Fibroblast of lung (primary cell): ENCODE results near the gene CFAP161. TPM values are rescaled to one million over a fixed set of nuclear protein-coding genes. Genes with fewer than 3 reads are reported as not detected.

Experiments used
- DNase-seq, 2 donors: peaks; one replicate each; pipeline versions ENCODE4 v3.0.0 to v3.0.0-alpha.2; 2010; ENCODE audit warnings: low read depth in 2 of 2
- H2AFZ ChIP-seq: 2 replicates; pipeline ENCODE4 v1.5.1; 2012; ENCODE audit warnings: low read length, control low read depth, inconsistent platforms
- H3K27ac ChIP-seq: 2 replicates; pipeline ENCODE4 v1.5.1; 2011; ENCODE audit warnings: low read length, control low read depth; ENCODE audit not compliant: insufficient read depth
- H3K27me3 ChIP-seq: 2 replicates; pipeline ENCODE4 v1.5.1; 2011; ENCODE audit warnings: mild to moderate bottlenecking, low read length; ENCODE audit not compliant: control insufficient read depth, insufficient read depth
- H3K36me3 ChIP-seq: 2 replicates; pipeline ENCODE4 v1.5.1; 2011; ENCODE audit warnings: low read length; ENCODE audit not compliant: control insufficient read depth, insufficient read depth
- H3K4me1 ChIP-seq: 2 replicates; pipeline ENCODE4 v1.5.1; 2011; ENCODE audit warnings: low read length; ENCODE audit not compliant: control insufficient read depth, insufficient read depth; ENCODE audit errors: extremely low read depth
- H3K4me2 ChIP-seq: 2 replicates; pipeline ENCODE4 v1.5.1; 2011; ENCODE audit warnings: low read length, control low read depth; ENCODE audit not compliant: insufficient read depth; ENCODE audit errors: extremely low read depth
- H3K4me3 ChIP-seq, 4 experiments: fragments of 200-600 bp in 1 of 4; sonication (generic) in 1 of 4; replicated peaks in 1 of 4; 2 replicates each; pipeline ENCODE4 v1.5.1; 2011 to 2016; ENCODE audit warnings: low read length in 4 of 4, low read depth in 3 of 4, mild to moderate bottlenecking in 3 of 4, control low read depth in 2 of 4, inconsistent platforms in 1 of 4, mixed read lengths in 1 of 4; ENCODE audit not compliant: insufficient read depth in 1 of 4; ENCODE audit errors: control extremely low read depth in 1 of 4
- H3K79me2 ChIP-seq: 2 replicates; pipeline ENCODE4 v1.5.1; 2012; ENCODE audit warnings: mild to moderate bottlenecking, low read length, inconsistent platforms; ENCODE audit not compliant: control insufficient read depth, insufficient read depth
- H3K9ac ChIP-seq: 2 replicates; pipeline ENCODE4 v1.5.1; 2011; ENCODE audit warnings: mild to moderate bottlenecking, low read length, control low read depth; ENCODE audit not compliant: insufficient read depth
- H3K9me3 ChIP-seq: 2 replicates; pipeline ENCODE4 v1.5.1; 2012; ENCODE audit warnings: low read depth, low read length; ENCODE audit not compliant: control insufficient read depth, insufficient read depth
- H4K20me1 ChIP-seq: 2 replicates; pipeline ENCODE4 v1.5.1; 2011; ENCODE audit warnings: low read length; ENCODE audit not compliant: control insufficient read depth, insufficient read depth; ENCODE audit errors: extremely low read depth
- EZH2 ChIP-seq: IDR thresholded peaks from 2 replicates; pipeline ENCODE4 v1.5.1; 2012; ENCODE audit warnings: low read length, control low read depth, mild to moderate bottlenecking; ENCODE audit errors: missing control alignments
- polyA plus RNA-seq, 2 donors: library from polyadenylated mRNA; depleted of rRNA in 1 of 2; stranded (reverse) in 1 of 2; unstranded in 1 of 2; fragments of >200 nt; gene quantifications; 2 replicates each; pipeline ENCODE4 v1.2.1, GENCODE V29; 2011 to 2012; ENCODE audit warnings: missing spikeins in 1 of 2
- total RNA-seq: library from RNA; depleted of rRNA; stranded (reverse); fragments of >200 nt; gene quantifications from 2 replicates; pipeline ENCODE4 v1.2.1, GENCODE V29; 2014
- TF ChIP-seq, protein P1 (sequence below), 2 donors: IDR thresholded peaks in 1 of 2; conservative IDR thresholded peaks in 1 of 2; 1 replicate in 1 of 2; 2 replicates in 1 of 2; pipeline ENCODE4 v1.5.1; 2011 to 2012; ENCODE audit warnings: low read length in 2 of 2, control low read depth in 1 of 2, inconsistent platforms in 1 of 2, low read depth in 1 of 2, mild to moderate bottlenecking in 1 of 2

CFAP161 gene
- total and polyA plus RNA-seq, 2 donors (not counting 1 experiment from before 2014, with no cell fraction given), result 0.17 TPM; not detected in 1

DNA sequence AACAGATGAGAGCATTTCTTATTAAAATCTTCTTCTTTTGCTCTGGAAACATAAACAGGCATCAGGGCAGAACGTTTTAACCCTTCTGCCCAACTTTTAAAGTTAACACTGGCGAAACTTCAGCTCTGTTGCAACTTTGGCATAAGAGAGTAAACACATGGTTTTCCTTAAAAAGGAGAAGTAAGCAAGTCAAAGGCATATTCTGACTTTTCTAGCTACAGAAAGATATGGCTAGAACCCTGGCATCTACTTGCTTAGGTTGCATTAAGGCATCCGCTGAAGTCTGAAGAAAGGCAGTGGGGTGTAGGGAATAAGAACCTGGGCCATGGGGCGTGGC is 49.3 kb downstream of the CFAP161 start:
- Histone ChIP-seq H3K9ac (no peak overlapping the region), H3K27ac (peak overlapping the region; percentile 6), H3K9me3 (no peaks in the 10 kb centered on the region), H3K4me1 (peaks cover 18% of the 10 kb centered on the region), H3K79me2 (no peaks in the 10 kb centered on the region), H4K20me1 (no peaks in the 10 kb centered on the region), H2AFZ (no peak overlapping the region), H3K4me3 (peak overlapping the region in 3 of 4 experiments; percentile 39 to 64 (median 60)), H3K4me2 (peak overlapping the region; percentile 73), H3K27me3 (no peaks in the 10 kb centered on the region), H3K36me3 (no peaks in the 10 kb centered on the region)
- DNase-seq, result peak in 1 of 2 donors; percentile 40
- TF ChIP-seq, protein P1, sequence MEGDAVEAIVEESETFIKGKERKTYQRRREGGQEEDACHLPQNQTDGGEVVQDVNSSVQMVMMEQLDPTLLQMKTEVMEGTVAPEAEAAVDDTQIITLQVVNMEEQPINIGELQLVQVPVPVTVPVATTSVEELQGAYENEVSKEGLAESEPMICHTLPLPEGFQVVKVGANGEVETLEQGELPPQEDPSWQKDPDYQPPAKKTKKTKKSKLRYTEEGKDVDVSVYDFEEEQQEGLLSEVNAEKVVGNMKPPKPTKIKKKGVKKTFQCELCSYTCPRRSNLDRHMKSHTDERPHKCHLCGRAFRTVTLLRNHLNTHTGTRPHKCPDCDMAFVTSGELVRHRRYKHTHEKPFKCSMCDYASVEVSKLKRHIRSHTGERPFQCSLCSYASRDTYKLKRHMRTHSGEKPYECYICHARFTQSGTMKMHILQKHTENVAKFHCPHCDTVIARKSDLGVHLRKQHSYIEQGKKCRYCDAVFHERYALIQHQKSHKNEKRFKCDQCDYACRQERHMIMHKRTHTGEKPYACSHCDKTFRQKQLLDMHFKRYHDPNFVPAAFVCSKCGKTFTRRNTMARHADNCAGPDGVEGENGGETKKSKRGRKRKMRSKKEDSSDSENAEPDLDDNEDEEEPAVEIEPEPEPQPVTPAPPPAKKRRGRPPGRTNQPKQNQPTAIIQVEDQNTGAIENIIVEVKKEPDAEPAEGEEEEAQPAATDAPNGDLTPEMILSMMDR (conservative IDR thresholded peaks at IDR 0.05 in 1 of 2, IDR thresholded peaks at IDR 0.05 in 1 of 2; ENCODE audit: low read depth in 1 of 2, low read length in 2 of 2), result no peak
- TF ChIP-seq EZH2, result no peak

DNA sequence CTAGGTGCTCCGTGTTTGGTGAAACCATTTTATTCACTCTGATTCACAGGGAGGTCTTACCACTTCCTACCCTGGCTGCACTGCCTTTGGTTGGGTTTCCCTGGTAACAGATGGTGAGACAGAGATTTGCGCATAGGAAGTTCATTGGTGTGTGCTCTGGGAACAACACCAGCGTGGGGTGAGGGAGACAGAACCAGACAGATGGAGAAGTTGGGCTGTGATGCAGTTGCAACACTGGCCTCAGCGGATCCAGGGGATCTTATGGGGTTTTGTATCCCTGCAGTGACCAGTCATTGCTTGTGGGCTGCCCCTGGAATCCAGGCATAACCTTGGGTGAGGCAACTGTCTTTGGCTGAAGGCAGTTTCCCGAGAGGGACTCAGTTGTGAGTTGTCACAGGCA is 50.1 kb downstream of the CFAP161 start:
- Histone ChIP-seq H3K36me3 (no peaks in the 10 kb centered on the region), H3K27ac (peak overlapping the region; percentile 6), H3K79me2 (no peaks in the 10 kb centered on the region), H4K20me1 (no peaks in the 10 kb centered on the region), H2AFZ (no peak overlapping the region), H3K4me1 (peaks cover 20% of the 10 kb centered on the region), H3K9me3 (no peaks in the 10 kb centered on the region), H3K9ac (no peak overlapping the region), H3K4me3 (peak overlapping the region in 1 of 4 experiments; percentile 8), H3K4me2 (peak overlapping the region; percentile 33), H3K27me3 (no peaks in the 10 kb centered on the region)
- TF ChIP-seq, protein P1 (conservative IDR thresholded peaks at IDR 0.05 in 1 of 2, IDR thresholded peaks at IDR 0.05 in 1 of 2; ENCODE audit: low read depth in 1 of 2, low read length in 2 of 2), result no peak
- TF ChIP-seq EZH2, result no peak
- DNase-seq, result peak; percentile 11 to 47

DNA sequence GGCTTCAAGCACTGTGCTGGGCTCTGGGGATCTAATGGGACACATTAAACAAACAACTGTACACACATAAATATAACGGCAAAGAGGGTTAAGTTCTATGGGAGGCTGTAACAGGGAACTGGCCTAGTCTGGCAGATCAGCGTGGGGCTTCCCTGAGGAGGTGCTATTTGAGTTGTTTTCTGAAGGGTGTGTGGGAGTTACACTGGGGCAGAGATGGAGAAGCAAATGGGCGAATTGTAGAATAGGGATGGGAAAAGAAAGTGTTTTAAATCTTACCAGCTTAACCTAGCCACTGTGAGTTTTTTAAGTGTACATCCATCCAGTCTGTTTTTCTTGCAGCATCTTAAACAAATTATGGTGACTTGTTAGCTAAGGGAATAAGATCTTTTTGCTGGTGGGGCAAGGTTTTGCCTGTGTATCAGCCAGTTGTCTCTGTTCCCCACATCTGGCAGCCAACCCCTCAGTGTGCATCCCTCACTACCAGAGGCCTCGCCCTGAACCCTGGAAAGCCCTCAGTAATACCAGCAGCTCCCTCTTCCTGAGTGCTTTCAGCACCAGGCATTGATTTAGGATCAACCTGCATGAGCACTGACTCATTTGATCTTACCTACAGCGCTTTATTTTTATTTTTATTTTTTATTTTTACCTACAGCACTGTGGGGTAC is 51.7 kb downstream of the CFAP161 start:
- Histone ChIP-seq H3K4me3 (no peak overlapping the region), H3K4me1 (peaks cover 32% of the 10 kb centered on the region), H4K20me1 (no peaks in the 10 kb centered on the region), H3K4me2 (no peak overlapping the region), H3K9me3 (no peaks in the 10 kb centered on the region), H3K9ac (no peak overlapping the region), H3K36me3 (no peaks in the 10 kb centered on the region), H2AFZ (no peak overlapping the region), H3K27me3 (no peaks in the 10 kb centered on the region), H3K27ac (no peak overlapping the region), H3K79me2 (no peaks in the 10 kb centered on the region)
- DNase-seq, result no peak
- no peak for TF ChIP-seq EZH2
